HL-60 (cell line): ENCODE measurements around the gene SPON1.

Source experiments
- CTCF ChIP-seq: IDR thresholded peaks from one replicate; pipeline ENCODE4 v1.5.1; 2011; ENCODE audit warnings: low read length, control low read depth, inconsistent platforms; ENCODE audit not compliant: insufficient read depth
- REST ChIP-seq: IDR thresholded peaks from 2 replicates; pipeline ENCODE4 v1.6.1; 2012; ENCODE audit warnings: low read depth; ENCODE audit not compliant: insufficient replicate concordance

GRCh38 chr11:14245444-14245843, 282.9 kb downstream of the SPON1 start:
- TF ChIP-seq REST (no peak), CTCF (no peak)
